Mesenchymal stem cell (in vitro differentiated cells and primary cell): Measurements from ENCODE around the gene C17orf107.
"Not testable (repeated sequence)": the region's sequence is repeated elsewhere in the genome, so short reads cannot be mapped to it uniquely, and the experiment has no call there.

Experiments used
- DNase-seq: peaks from one replicate; pipeline ENCODE4 v3.0.0-alpha.2; 2013
- H2AFZ ChIP-seq: one replicate; pipeline ENCODE4 v1.6.1; 2013; ENCODE audit warnings: low read depth, mild to moderate bottlenecking, control low read depth, inconsistent platforms, low read length, moderate library complexity
- H2AK5ac ChIP-seq: 2 replicates; pipeline ENCODE4 v1.6.1; 2013; ENCODE audit warnings: low read length, moderate library complexity, mild to moderate bottlenecking, inconsistent platforms; ENCODE audit not compliant: severe bottlenecking
- H2BK120ac ChIP-seq: one replicate; pipeline ENCODE4 v1.6.1; 2013; ENCODE audit warnings: low read depth, mild to moderate bottlenecking, inconsistent platforms, low read length, moderate library complexity
- H2BK12ac ChIP-seq, 2 experiments: one replicate each; pipeline ENCODE4 v1.6.1; 2013; ENCODE audit warnings: inconsistent platforms in 2 of 2, low read length in 2 of 2, mild to moderate bottlenecking in 2 of 2, moderate library complexity in 2 of 2, control low read depth in 1 of 2
- H2BK15ac ChIP-seq: one replicate; pipeline ENCODE4 v1.6.1; 2013; ENCODE audit warnings: mild to moderate bottlenecking, low read depth, inconsistent platforms; ENCODE audit not compliant: poor library complexity, severe bottlenecking
- H2BK5ac ChIP-seq: 2 replicates; pipeline ENCODE4 v1.6.1; 2013; ENCODE audit warnings: low read depth, mild to moderate bottlenecking, low read length, control low read depth, inconsistent platforms; ENCODE audit not compliant: poor library complexity, severe bottlenecking
- H3K14ac ChIP-seq, 2 experiments: one replicate each; pipeline ENCODE4 v1.6.1; 2013; ENCODE audit warnings: inconsistent platforms in 2 of 2, low read length in 2 of 2, control low read depth in 1 of 2, mild to moderate bottlenecking in 1 of 2, moderate library complexity in 1 of 2
- H3K18ac ChIP-seq, 2 experiments: one replicate each; pipeline ENCODE4 v1.6.1; 2013; ENCODE audit warnings: inconsistent platforms in 2 of 2, low read length in 2 of 2, control low read depth in 1 of 2, low read depth in 1 of 2, mild to moderate bottlenecking in 1 of 2
- H3K23ac ChIP-seq, 2 experiments: one replicate each; pipeline ENCODE4 v1.6.1; 2013; ENCODE audit warnings: inconsistent platforms in 2 of 2, low read length in 2 of 2, mild to moderate bottlenecking in 2 of 2, moderate library complexity in 2 of 2, control low read depth in 1 of 2
- H3K27ac ChIP-seq: 2 replicates; pipeline ENCODE4 v1.5.1; 2013; ENCODE audit warnings: mild to moderate bottlenecking, moderate library complexity, low read length, control low read depth, inconsistent platforms; ENCODE audit not compliant: poor library complexity, severe bottlenecking
- H3K27me3 ChIP-seq, 2 experiments: 2 replicates each; pipeline versions ENCODE4 v1.6.1 to v1.7.0; 2013; ENCODE audit warnings: low read length in 2 of 2, mild to moderate bottlenecking in 2 of 2, moderate library complexity in 2 of 2, control low read depth in 1 of 2, inconsistent platforms in 1 of 2; ENCODE audit not compliant: control insufficient read depth in 1 of 2, insufficient read depth in 1 of 2
- H3K36me3 ChIP-seq, 2 experiments: 2 replicates each; pipeline versions ENCODE4 v1.6.1 to v1.7.0; 2013; ENCODE audit warnings: low read length in 2 of 2, control low read depth in 1 of 2, inconsistent platforms in 1 of 2, low read depth in 1 of 2, mild to moderate bottlenecking in 1 of 2; ENCODE audit not compliant: insufficient read depth in 2 of 2, control insufficient read depth in 1 of 2
- H3K4ac ChIP-seq, 2 experiments: one replicate each; pipeline ENCODE4 v1.6.1; 2013; ENCODE audit warnings: inconsistent platforms in 2 of 2, low read length in 2 of 2, mild to moderate bottlenecking in 2 of 2, moderate library complexity in 2 of 2, control low read depth in 1 of 2, low read depth in 1 of 2
- H3K4me1 ChIP-seq: 2 replicates; pipeline ENCODE4 v1.6.1; 2013; ENCODE audit warnings: low read depth, low read length, control low read depth; ENCODE audit not compliant: control insufficient read depth, insufficient read depth
- H3K4me2 ChIP-seq: 2 replicates; pipeline ENCODE4 v1.6.1; 2013; ENCODE audit warnings: low read length, mild to moderate bottlenecking, inconsistent platforms; ENCODE audit not compliant: poor library complexity, severe bottlenecking
- H3K4me3 ChIP-seq, 2 experiments: 2 replicates each; pipeline versions ENCODE4 v1.5.1 to v1.7.0; 2013; ENCODE audit warnings: low read length in 2 of 2, mild to moderate bottlenecking in 2 of 2, control low read depth in 1 of 2, low read depth in 1 of 2; ENCODE audit not compliant: insufficient read depth in 1 of 2
- H3K79me1 ChIP-seq: replicated peaks from 2 replicates; pipeline ENCODE4 v1.6.1; 2013; ENCODE audit warnings: mild to moderate bottlenecking, control low read depth, low read length, inconsistent platforms; ENCODE audit not compliant: poor library complexity, severe bottlenecking
- H3K9ac ChIP-seq: 2 replicates; pipeline ENCODE4 v1.7.0; 2013; ENCODE audit warnings: mild to moderate bottlenecking, low read length, moderate library complexity
- H3K9me3 ChIP-seq: 2 replicates; pipeline ENCODE4 v1.7.0; 2013; ENCODE audit warnings: mild to moderate bottlenecking, low read length; ENCODE audit not compliant: control insufficient read depth
- H4K8ac ChIP-seq: one replicate; pipeline ENCODE4 v1.6.1; 2013; ENCODE audit warnings: inconsistent platforms, mild to moderate bottlenecking, low read length, moderate library complexity
- H4K91ac ChIP-seq: one replicate; pipeline ENCODE4 v1.6.1; 2013; ENCODE audit warnings: mild to moderate bottlenecking, low read length, inconsistent platforms
- WGBS: methylation state at CpG from one replicate; pipeline ENCODE4 v1.1.7; 2013; ENCODE audit warnings: mixed read lengths; 5-methylcytosine and 5-hydroxymethylcytosine counted together

The C17orf107 gene

GRCh38 chr17:4857347-4857746 lies 42.0 kb upstream of the C17orf107 start:
- H4K8ac ChIP-seq, H2AK5ac ChIP-seq, H2BK120ac ChIP-seq, H2BK12ac ChIP-seq, H3K23ac ChIP-seq, H3K4me2 ChIP-seq, H2BK5ac ChIP-seq, H3K9me3 ChIP-seq, H3K27ac ChIP-seq, H4K91ac ChIP-seq, H3K4me3 ChIP-seq, H2BK15ac ChIP-seq, H3K27me3 ChIP-seq, H3K9ac ChIP-seq, DNase-seq, H2AFZ ChIP-seq, H3K18ac ChIP-seq, H3K4ac ChIP-seq: not testable (repeated sequence)
- Histone ChIP-seq H3K79me1 (peaks cover 37% of the 10 kb centered on the region), H3K14ac (peak overlapping the region in 1 of 2 experiments; percentile 5), H3K4me1 (peaks cover 30% of the 10 kb centered on the region), H3K36me3 (peaks cover 14 to 25% of the 10 kb centered on the region in 2 experiments)
- WGBS = 93% methylated on average over 4 of the region's 7 CpGs

GRCh38 chr17:4858068-4858881 lies 41.1 kb upstream of the C17orf107 start:
- no peaks in the 10 kb centered on the region for H3K9me3 ChIP-seq
- H2AFZ ChIP-seq = no peak overlapping the region
- DNase-seq = no peak
- H3K4me1 ChIP-seq = peaks cover 23% of the 10 kb centered on the region
- H3K23ac ChIP-seq = no peak overlapping the region
- H4K8ac ChIP-seq = no peak overlapping the region
- peak overlapping the region in 1 of 2 experiments; percentile 19 for H2BK12ac ChIP-seq
- H2AK5ac ChIP-seq = peak overlapping the region; percentile 51
- no peak overlapping the region for H3K4me3 ChIP-seq
- no peak overlapping the region for H3K14ac ChIP-seq
- H3K4ac ChIP-seq = no peak overlapping the region
- WGBS = 32% methylated on average over 3 of the region's 7 CpGs
- H2BK120ac ChIP-seq = no peak overlapping the region
- H3K27me3 ChIP-seq = no peaks in the 10 kb centered on the region
- no peak overlapping the region for H3K4me2 ChIP-seq
- no peak overlapping the region for H2BK5ac ChIP-seq
- H2BK15ac ChIP-seq = no peak overlapping the region
- H4K91ac ChIP-seq = no peak overlapping the region
- H3K79me1 ChIP-seq = peaks cover 44% of the 10 kb centered on the region
- peak overlapping the region in 1 of 2 experiments; percentile 46 for H3K18ac ChIP-seq
- H3K9ac ChIP-seq = no peak overlapping the region
- peak overlapping the region; percentile 65 for H3K27ac ChIP-seq
- H3K36me3 ChIP-seq = peaks cover 14 to 28% of the 10 kb centered on the region in 2 experiments

GRCh38 chr17:4858882-4859260 lies 40.5 kb upstream of the C17orf107 start:
- Histone ChIP-seq H2AFZ (no peak overlapping the region), H2BK15ac (no peak overlapping the region), H3K9me3 (no peaks in the 10 kb centered on the region), H3K14ac (no peak overlapping the region), H3K4me1 (peaks cover 18% of the 10 kb centered on the region), H2AK5ac (peak overlapping the region; percentile 51), H2BK120ac (no peak overlapping the region), H2BK12ac (peak overlapping the region in 1 of 2 experiments; percentile 19), H3K27ac (peak overlapping the region; percentile 65), H3K4me3 (no peak overlapping the region), H3K36me3 (peaks cover 14 to 28% of the 10 kb centered on the region in 2 experiments), H3K4ac (no peak overlapping the region), H3K9ac (no peak overlapping the region), H3K79me1 (peaks cover 41% of the 10 kb centered on the region), H4K8ac (no peak overlapping the region), H3K23ac (no peak overlapping the region), H3K4me2 (no peak overlapping the region), H2BK5ac (no peak overlapping the region), H4K91ac (no peak overlapping the region), H3K18ac (peak overlapping the region in 1 of 2 experiments; percentile 46), H3K27me3 (no peaks in the 10 kb centered on the region)
- 23% methylated on average over 5 of the region's 5 CpGs for WGBS
- no peak for DNase-seq

GRCh38 chr17:4859816-4860625 lies 39.3 kb upstream of the C17orf107 start:
- H2AFZ ChIP-seq = no peak overlapping the region
- H3K9ac ChIP-seq = peak overlapping the region; percentile 27
- H4K8ac ChIP-seq = no peak overlapping the region
- H3K4ac ChIP-seq = no peak overlapping the region
- no peak overlapping the region for H2BK12ac ChIP-seq
- no peaks in the 10 kb centered on the region for H3K9me3 ChIP-seq
- no peak overlapping the region for H3K4me3 ChIP-seq
- no peak overlapping the region for H3K23ac ChIP-seq
- H3K14ac ChIP-seq = no peak overlapping the region
- no peak for DNase-seq
- H4K91ac ChIP-seq = no peak overlapping the region
- H3K27me3 ChIP-seq = no peaks in the 10 kb centered on the region
- H3K4me1 ChIP-seq = peaks cover 13% of the 10 kb centered on the region
- H2BK120ac ChIP-seq = no peak overlapping the region
- H3K36me3 ChIP-seq = peaks cover 11 to 28% of the 10 kb centered on the region in 2 experiments
- no peak overlapping the region for H2AK5ac ChIP-seq
- H2BK5ac ChIP-seq = no peak overlapping the region
- no peak overlapping the region for H2BK15ac ChIP-seq
- WGBS = 83% methylated on average over 26 of the region's 32 CpGs
- no peak overlapping the region for H3K18ac ChIP-seq
- peaks cover 36% of the 10 kb centered on the region for H3K79me1 ChIP-seq
- no peak overlapping the region for H3K4me2 ChIP-seq
- no peak overlapping the region for H3K27ac ChIP-seq
